Vagina (tissue), 2 donors: Measurements from ENCODE around the gene INAFM2. TPM values are rescaled to one million over a fixed set of nuclear protein-coding genes. Genes with fewer than 3 reads are reported as not detected.

Experiments
- DNase-seq, 2 donors: peaks; one replicate each; pipeline ENCODE4 v3.0.0-alpha.2; 2017; ENCODE audit errors: extremely low spot score in 2 of 2
- H3K27ac ChIP-seq: fragments of 200-600 bp; sonication (generic); one replicate; pipeline ENCODE4 v1.5.1; 2019
- H3K27me3 ChIP-seq: fragments of 200-600 bp; sonication (generic); one replicate; pipeline ENCODE4 v1.5.1; 2019
- H3K36me3 ChIP-seq, 2 donors: fragments of 200-600 bp; sonication (generic); one replicate each; pipeline ENCODE4 v1.5.1; 2017 to 2019
- H3K4me1 ChIP-seq: fragments of 200-600 bp; sonication (generic); one replicate; pipeline ENCODE4 v1.5.1; 2019
- H3K4me3 ChIP-seq, 2 donors: fragments of 200-600 bp; sonication (generic); 1 replicate in 1 of 2; 2 replicates in 1 of 2; pipeline ENCODE4 v1.5.1; 2016 to 2019
- H3K9me3 ChIP-seq: fragments of 200-600 bp; sonication (generic); one replicate; pipeline ENCODE4 v1.5.1; 2019
- CTCF ChIP-seq, 3 experiments: fragments of 450-650 bp in 2 of 3; fragments of 200-600 bp in 1 of 3; sonication (generic) in 1 of 3; IDR thresholded peaks; one replicate each; pipeline ENCODE4 v1.5.1; 2017 to 2019; ENCODE audit warnings: antibody characterized with exemption in 3 of 3, mild to moderate bottlenecking in 2 of 3, moderate library complexity in 2 of 3
- POLR2A ChIP-seq, 2 donors: fragments of 450-650 bp; IDR thresholded peaks; one replicate each; pipeline ENCODE4 v1.6.1; 2017; ENCODE audit warnings: antibody characterized with exemption in 2 of 2, mild to moderate bottlenecking in 2 of 2, moderate library complexity in 2 of 2
- POLR2AphosphoS5 ChIP-seq, 2 donors: sonication (generic); formaldehyde crosslinking; IDR thresholded peaks; one replicate each; pipeline ENCODE4 v1.9.0; 2017; ENCODE audit warnings: antibody characterized with exemption in 2 of 2, mild to moderate bottlenecking in 2 of 2, low read depth in 1 of 2; ENCODE audit not compliant: insufficient read depth in 1 of 2
- intact Hi-C: fragments of 100-400 bp; cut with DNase I; formaldehyde crosslinking; loops from one replicate; pipeline ENCODE4 v1.15.1; 2023
- total RNA-seq: library from RNA; depleted of rRNA; stranded (reverse); fragments of >200 nt; gene quantifications from one replicate; pipeline ENCODE4 v1.2.3, GENCODE V29; 2016

INAFM2 gene
- total RNA-seq, 1 donor from 2014 or later = 5.2 TPM

GRCh38 chr15:40296561-40297230, 26.8 kb upstream of the INAFM2 start:
- DNase-seq = no peak
- TF ChIP-seq POLR2AphosphoS5 (IDR thresholded peaks at IDR 0.05; ENCODE audit: insufficient read depth in 1 of 2, low read depth in 1 of 2) = no peak
- no peak for TF ChIP-seq POLR2A (IDR thresholded peaks at IDR 0.05)
- no peak for TF ChIP-seq CTCF (IDR thresholded peaks at IDR 0.05)
- H3K9me3 ChIP-seq = no peaks in the 10 kb centered on the region
- H3K4me1 ChIP-seq = peaks cover 1% of the 10 kb centered on the region
- H3K36me3 ChIP-seq = no peaks in the 10 kb centered on the region
- no peak overlapping the region for H3K27ac ChIP-seq
- intact Hi-C loops = no loop called here
- H3K4me3 ChIP-seq = no peak overlapping the region
- H3K27me3 ChIP-seq = no peaks in the 10 kb centered on the region

DNA sequence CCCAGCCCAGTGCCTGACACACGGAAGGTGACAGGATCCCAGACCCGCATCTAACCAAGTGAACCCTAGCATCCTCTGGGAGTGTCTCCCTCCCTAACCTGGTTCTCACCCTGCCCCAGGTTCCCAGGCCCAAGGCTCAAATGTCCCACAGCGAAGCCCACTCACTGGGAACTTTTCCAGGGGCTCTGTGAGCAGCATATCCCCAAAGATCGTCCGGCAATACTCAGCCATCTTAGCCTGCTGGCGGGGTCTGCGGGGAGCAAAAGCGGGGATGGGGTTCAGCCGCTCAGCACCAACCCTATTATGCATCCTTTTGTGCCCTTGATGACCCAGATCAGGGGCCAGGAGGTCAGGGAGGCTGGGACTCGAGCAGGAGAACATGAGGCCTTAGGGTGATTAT, 26.1 kb upstream of the INAFM2 start:
- H3K9me3 ChIP-seq = no peaks in the 10 kb centered on the region
- H3K27me3 ChIP-seq = no peaks in the 10 kb centered on the region
- no peak for DNase-seq
- no peak overlapping the region for H3K4me3 ChIP-seq
- intact Hi-C loops = no loop called here
- TF ChIP-seq POLR2AphosphoS5 (IDR thresholded peaks at IDR 0.05; ENCODE audit: insufficient read depth in 1 of 2, low read depth in 1 of 2) = no peak
- TF ChIP-seq POLR2A (IDR thresholded peaks at IDR 0.05) = no peak
- no peak for TF ChIP-seq CTCF (IDR thresholded peaks at IDR 0.05)
- no peaks in the 10 kb centered on the region for H3K36me3 ChIP-seq
- H3K4me1 ChIP-seq = no peaks in the 10 kb centered on the region
- no peak overlapping the region for H3K27ac ChIP-seq

GRCh38 chr15:40298216-40298935, 25.1 kb upstream of the INAFM2 start:
- Histone ChIP-seq H3K36me3 (no peaks in the 10 kb centered on the region), H3K27me3 (no peaks in the 10 kb centered on the region), H3K4me3 (no peak overlapping the region), H3K27ac (no peak overlapping the region), H3K9me3 (no peaks in the 10 kb centered on the region), H3K4me1 (no peaks in the 10 kb centered on the region)
- DNase-seq = no peak
- intact Hi-C loops = no loop called here
- no peak for TF ChIP-seq CTCF (IDR thresholded peaks at IDR 0.05)
- TF ChIP-seq POLR2AphosphoS5 (IDR thresholded peaks at IDR 0.05; ENCODE audit: insufficient read depth in 1 of 2, low read depth in 1 of 2) = no peak
- TF ChIP-seq POLR2A (IDR thresholded peaks at IDR 0.05) = no peak

- Histone ChIP-seq H3K9me3 (no peaks in the 10 kb centered on the region), H3K4me1 (no peaks in the 10 kb centered on the region), H3K4me3 (no peak overlapping the region), H3K36me3 (no peaks in the 10 kb centered on the region), H3K27me3 (no peaks in the 10 kb centered on the region), H3K27ac (no peak overlapping the region)
- no peak for TF ChIP-seq POLR2AphosphoS5 (IDR thresholded peaks at IDR 0.05; ENCODE audit: insufficient read depth in 1 of 2, low read depth in 1 of 2)
- no peak for TF ChIP-seq CTCF (IDR thresholded peaks at IDR 0.05)
- TF ChIP-seq POLR2A (IDR thresholded peaks at IDR 0.05) = no peak
- DNase-seq = no peak
- intact Hi-C loops = no loop called here
These were observed 23.1 kb upstream of the INAFM2 start for GRCh38 chr15:40300367-40300766.

GRCh38 chr15:40300771-40301170, 22.7 kb upstream of the INAFM2 start:
- no peak for DNase-seq
- Histone ChIP-seq H3K9me3 (no peaks in the 10 kb centered on the region), H3K27ac (no peak overlapping the region), H3K4me3 (no peak overlapping the region), H3K27me3 (no peaks in the 10 kb centered on the region), H3K4me1 (no peaks in the 10 kb centered on the region), H3K36me3 (no peaks in the 10 kb centered on the region)
- intact Hi-C loops = no loop called here
- TF ChIP-seq CTCF (IDR thresholded peaks at IDR 0.05) (no peak), POLR2A (IDR thresholded peaks at IDR 0.05) (no peak), POLR2AphosphoS5 (IDR thresholded peaks at IDR 0.05; ENCODE audit: insufficient read depth in 1 of 2, low read depth in 1 of 2) (no peak)
